Stimulated activated CD8-positive, alpha-beta memory T cell treated with anti-CD3 and anti-CD28 coated beads, Interleukin-7, amount 100 ng/mL, for 1 hour (primary cell): ENCODE results near the gene ZNF529.

Experiments used
- DNase-seq, 2 donors: peaks; one replicate each; pipeline ENCODE4 v3.0.0-alpha.2; 2020; ENCODE audit warnings: low read depth in 2 of 2

ZNF529 gene

GRCh38 chr19:36514012-36514612 lies 59.0 kb downstream of the ZNF529 start:
- no peak for DNase-seq

GRCh38 chr19:36508325-36508724 lies 64.8 kb downstream of the ZNF529 start:
- DNase-seq = no peak

DNA sequence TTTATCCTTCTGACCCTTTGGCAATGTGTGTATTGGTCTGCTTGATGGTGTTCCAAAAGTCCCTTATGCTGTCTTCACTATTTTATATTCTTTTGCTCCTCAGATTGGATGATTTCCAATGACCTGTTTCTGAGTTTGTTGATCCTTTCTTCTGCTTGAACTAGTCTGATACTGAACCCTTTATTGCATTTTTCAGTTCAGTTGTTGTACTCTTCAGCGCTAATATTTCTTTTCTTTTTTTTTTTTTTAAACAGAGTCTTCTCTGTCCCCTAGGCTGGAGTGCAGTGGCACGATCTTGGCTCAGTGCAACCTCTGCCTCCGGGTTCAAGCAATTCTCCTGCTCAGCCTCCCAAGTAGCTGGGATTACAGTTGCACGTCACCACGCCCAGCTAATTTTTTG lies 71.1 kb downstream of the ZNF529 start:
- DNase-seq = no peak

GRCh38 chr19:36497001-36497400 lies 76.1 kb downstream of the ZNF529 start:
- DNase-seq = no peak
